GM19025 (cell line): ENCODE measurements around the gene DAND5.
A peak's percentile ranks its signal among the peaks of the same experiment; 100 is the strongest.
"Not testable (repeated sequence)": the region's sequence is repeated elsewhere in the genome, so short reads cannot be mapped to it uniquely, and the experiment has no call there.

Experiments used
- ATAC-seq: cut with Tn5 transposase; IDR thresholded peaks from one replicate; pipeline ENCODE4 v1.9.1; 2021; ENCODE audit warnings: mild to moderate bottlenecking, low read depth, moderate library complexity; ENCODE audit not compliant: unreplicated experiment

The DAND5 gene

DNA sequence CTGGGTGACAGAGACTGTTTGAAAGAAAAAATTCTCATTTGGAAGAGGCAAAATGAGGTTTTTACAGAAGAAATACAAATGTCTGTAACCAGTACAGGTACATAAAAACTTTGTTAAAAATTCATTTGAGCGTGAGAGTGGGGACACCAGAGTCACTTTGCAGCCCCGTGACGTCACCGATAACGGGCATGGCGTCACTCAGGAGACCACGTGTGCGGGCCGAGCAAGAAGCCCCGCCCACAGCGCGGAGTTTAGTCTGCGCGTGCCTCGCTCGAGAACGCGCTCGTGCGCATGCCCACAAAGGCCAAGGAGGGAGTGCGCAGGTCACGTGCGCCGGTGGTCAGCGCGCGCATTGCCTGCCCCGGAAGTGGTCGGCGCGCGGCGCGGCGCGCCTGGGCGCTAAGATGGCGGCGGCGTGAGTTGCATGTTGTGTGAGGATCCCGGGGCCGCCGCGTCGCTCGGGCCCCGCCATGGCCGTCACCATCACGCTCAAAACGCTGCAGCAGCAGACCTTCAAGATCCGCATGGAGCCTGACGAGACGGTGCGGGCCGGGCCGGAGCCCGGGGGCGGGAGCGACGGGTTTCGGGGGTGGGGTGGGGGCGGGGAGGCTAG lies 23.8 kb upstream of the DAND5 start, which contains the start of gene RAD23A:
Gene RAD23A, plus strand, starts transcription at position 384 of the 613 bp plus-strand sequence. Its CDS starts 87 bp downstream, at position 471.
- ATAC-seq = peak; percentile 68

DNA sequence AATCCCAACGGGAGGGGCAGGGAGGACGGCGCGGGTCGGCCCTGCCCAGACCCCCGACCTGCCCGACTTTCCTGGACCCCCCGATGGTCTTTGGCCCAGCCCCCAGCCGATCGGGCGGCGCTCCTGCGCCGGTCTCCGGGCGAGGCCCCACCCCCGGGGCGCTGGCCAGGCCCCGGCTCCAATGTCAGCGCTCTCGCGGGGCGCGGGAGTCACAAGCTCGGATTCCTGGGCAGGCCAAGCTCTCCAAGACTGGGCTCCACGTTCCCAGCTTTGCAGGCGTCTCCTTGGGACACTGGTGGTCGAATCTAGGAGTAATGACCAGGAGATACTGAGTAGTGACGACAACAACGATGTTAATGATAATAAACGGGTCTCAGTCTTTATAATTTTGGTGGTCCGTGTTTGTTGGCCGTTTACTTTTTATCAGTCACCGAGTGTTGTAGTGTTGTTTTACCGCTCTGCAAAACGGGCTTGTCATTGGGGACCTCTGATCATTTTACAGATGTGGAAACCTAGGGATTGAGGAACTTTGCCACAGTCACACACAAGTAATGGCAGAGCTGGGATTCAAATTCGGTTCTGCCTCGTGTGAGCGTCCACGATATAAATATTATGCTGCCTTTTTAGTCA lies 23.2 kb upstream of the DAND5 start:
- peak; percentile 38 for ATAC-seq

DNA sequence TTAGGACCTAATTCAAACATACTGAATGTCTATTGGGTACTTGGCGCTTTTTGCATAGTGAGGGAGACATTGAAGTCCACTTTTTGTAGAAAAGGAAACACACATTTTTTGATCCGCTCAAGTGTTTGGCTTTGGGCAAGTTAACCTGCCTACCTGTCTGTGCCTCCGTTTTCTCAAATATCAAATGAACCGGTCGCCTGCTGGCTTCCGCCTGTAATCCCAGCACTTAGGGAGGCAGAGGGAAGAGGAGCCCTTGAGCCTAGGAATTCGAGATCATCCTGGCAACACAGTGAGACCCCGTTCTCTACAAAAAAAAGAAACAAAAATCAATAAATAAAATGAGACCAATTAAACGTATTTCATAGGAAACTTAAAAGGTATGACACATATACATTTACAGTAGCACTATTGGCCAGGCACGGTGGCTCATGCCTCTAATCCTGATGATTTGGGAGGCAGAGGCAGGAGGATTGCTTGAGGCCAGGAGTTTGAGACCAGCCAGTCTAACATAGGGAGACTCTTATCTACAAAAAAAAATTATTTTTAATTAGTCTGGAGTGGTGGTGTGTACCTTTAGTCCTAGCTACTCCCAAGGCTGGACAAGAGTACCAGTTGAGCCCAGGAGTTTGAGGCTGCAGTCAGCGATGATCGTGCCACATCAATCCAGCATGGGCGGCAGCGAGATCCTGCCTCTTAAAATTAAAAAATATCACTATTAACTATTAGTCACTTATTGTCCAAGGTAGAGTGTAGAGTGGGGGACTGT lies 22.5 kb upstream of the DAND5 start:
- no peak for ATAC-seq

DNA sequence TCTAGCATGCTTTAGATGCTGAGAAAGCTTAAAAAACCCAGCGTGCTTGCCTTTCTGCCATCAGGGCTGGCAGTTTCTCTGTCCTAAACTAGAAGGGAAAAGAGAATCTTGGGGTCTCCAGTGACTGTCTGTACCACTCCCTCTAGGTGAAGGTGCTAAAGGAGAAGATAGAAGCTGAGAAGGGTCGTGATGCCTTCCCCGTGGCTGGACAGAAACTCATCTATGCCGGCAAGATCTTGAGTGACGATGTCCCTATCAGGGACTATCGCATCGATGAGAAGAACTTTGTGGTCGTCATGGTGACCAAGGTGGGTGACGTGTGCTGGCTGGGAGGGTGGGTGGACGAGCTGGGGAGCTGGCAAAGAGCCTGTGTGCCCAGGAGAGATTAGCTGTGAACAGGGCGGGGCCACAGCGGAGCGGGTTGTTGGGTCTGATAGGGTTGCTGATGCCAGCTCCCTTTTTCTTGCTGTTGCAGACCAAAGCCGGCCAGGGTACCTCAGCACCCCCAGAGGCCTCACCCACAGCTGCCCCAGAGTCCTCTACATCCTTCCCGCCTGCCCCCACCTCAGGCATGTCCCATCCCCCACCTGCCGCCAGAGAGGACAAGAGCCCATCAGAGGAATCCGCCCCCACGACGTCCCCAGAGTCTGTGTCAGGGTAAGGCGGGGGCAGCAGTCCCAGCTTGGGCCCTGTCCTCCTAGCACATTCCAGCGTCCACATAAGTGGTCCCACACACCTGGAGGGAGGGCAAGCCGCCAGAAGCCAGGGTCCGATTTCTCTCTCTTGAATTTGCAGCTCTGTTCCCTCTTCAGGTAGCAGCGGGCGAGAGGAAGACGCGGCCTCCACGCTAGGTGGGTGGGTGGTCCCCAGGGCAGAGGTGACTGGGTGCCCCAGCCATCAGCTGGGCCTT lies 21.4 kb upstream of the DAND5 start:
- ATAC-seq = no peak

DNA sequence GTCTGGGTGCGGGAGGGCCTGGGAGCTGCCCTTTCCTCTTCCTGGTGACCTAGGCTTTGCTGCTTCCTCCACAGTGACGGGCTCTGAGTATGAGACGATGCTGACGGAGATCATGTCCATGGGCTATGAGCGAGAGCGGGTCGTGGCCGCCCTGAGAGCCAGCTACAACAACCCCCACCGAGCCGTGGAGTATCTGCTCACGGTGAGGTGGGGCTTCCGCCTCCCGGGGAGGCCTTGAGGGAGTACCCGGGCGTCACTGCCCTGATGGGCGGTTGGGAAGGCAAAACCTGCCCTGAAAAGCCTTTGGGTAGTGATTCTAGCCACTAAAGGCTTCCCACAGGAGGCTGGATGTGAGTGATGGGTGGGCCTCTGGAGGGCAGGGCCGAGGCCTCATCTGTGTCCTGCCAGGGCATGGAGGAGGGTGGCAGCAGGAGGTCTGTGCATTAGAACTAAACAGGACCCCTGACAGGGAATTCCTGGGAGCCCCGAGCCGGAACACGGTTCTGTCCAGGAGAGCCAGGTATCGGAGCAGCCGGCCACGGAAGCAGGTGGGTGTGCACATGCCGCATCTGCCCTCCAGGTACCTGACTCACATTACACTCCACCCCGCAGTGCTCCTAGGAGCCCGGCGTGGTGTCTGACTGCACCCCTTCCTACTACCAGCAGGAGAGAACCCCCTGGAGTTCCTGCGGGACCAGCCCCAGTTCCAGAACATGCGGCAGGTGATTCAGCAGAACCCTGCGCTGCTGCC lies 20.6 kb upstream of the DAND5 start:
- no peak for ATAC-seq

DNA sequence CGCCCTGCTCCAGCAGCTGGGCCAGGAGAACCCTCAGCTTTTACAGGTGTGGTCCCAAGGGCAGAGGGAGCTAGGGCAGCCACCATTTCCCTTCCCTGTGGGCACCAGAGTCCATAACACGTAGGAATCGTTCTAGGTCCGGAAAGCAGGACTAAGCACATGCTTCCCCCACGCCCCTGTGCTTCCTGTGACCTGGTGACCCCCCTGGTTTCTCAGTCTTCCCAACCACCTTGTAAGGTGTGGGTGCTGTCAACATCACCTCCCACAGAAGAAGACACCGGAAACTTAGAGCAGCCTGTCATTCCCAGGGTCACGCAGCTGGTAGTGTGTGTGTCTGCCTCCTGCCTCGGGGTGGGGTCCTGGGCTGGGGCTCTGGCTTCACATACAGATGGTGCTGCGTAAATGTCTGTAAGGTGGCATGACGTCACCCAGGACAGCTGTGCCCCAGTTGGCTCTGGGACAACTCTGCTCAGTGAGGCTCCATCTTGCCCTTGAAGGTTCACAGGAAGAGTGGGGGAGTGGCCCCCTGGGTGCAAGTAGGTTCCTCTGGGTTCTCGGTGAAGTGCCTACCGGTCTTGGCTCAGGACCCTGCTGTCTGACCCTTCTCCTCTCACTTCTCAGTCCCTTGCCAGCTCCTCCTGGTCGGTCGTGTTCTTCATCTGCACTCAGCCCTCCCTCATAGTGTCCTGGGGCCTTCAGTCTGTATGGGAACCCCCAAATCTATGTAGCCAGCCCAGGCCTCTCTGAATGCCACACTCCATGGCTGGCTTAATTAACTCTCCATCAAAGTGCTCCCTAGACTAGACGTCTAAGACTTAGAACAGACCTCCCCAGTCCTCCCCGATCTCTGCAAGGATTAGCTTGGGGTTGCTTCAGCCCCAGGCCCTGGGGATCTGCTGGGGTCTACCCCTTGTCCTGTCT lies 19.8 kb upstream of the DAND5 start:
- no peak for ATAC-seq

DNA sequence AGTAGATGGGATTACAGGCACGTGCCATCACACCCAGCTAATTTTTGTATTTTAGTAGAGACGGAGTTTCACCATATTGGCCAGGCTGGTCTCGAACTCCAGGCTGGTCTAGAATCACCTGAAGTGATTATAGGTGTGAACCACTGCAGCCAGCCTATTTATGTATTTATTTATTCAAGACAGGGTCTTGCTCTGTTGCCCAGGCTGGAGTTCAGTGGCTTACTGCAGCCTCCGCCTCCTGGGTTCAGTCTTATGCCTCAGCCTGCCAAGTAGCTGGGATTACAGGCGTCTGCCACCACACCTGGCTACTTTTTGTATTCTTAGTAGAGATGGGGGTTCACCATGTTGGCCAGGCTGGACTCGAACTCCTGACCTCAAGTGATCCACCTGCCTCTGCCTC lies 17.3 kb upstream of the DAND5 start:
- ATAC-seq = not testable (repeated sequence)

DNA sequence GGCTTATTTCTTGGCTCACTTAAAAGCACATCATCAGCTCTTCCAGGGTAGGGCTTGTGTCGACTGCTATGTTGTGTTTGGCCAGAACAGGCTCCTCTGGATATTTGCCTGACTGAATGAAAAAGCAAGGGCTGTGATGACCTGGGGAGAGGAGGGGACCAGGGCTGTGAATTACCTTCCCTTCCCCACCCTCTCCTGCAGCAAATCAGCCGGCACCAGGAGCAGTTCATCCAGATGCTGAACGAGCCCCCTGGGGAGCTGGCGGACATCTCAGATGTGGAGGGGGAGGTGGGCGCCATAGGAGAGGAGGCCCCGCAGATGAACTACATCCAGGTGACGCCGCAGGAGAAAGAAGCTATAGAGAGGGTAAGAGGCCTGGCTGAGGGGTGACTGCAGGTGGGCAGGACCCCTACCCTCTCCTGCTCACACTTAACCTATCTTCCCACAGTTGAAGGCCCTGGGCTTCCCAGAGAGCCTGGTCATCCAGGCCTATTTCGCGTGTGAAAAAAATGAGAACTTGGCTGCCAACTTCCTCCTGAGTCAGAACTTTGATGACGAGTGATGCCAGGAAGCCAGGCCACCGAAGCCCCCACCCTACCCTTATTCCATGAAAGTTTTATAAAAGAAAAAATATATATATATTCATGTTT lies 16.8 kb upstream of the DAND5 start:
- ATAC-seq = no peak

DNA sequence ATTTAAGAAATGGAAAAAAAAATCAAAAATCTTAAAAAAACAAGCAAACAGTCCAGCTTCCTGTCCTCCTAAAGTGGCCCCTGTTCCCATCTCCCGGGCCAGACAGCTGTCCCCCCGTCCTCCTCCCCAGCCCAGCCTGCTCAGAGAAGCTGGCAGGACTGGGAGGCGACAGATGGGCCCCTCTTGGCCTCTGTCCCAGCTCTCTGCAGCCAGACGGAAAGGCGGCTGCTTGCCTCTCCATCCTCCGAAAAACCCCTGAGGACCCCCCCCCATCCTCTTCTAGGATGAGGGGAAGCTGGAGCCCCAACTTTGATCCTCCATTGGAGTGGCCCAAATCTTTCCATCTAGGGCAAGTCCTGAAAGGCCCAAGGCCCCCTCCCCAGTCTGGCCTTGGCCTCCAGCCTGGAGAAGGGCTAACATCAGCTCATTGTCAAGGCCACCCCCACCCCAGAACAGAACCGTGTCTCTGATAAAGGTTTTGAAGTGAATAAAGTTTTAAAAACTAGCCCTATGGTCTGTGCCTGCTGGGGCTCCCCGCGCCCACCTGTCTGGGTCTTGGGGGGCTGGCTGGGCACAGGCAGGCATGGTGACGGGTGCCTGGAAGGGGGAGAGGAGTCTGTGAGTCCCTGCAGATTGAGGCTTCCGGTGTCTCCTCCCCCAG lies 16.1 kb upstream of the DAND5 start:
- ATAC-seq = no peak

DNA sequence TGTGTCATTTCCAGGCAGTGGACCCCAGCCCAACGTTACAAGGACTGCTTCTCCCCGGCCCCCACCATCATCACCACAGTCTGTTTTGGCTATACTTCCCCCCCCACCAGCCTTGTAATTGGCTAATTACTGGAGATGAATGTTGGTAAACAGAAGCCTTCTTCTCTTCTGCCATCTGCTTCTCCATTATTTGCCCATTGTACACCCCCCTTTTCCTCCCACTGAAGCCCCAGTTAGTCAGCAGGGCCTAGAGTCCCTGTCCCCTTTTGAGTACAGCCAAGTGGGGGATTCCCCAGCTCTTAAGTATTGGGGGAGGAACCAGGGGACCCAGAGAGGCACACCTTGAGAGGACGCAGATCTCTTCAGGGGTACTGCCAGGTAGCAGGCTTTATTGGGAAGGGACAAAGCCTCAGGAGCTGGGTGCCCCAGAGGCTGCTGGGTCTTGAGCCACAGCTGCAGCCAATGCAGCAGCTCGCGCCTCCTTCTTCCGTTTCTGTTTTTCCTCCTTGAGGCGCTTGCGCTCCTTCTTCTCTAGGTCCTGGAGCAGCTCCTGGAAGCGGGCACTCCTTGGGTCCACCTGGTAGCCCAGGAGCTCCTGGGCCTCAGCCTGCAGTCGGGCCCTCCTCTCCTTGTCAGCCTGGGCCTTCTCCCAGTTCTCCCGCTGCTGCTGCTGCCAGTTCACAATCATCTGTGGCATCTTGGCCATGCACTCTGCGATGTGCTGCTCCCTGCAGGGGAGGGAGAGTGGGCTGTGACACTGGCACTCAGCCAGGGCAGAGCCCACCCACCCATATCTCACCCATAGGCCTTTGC lies 15.4 kb upstream of the DAND5 start:
- no peak for ATAC-seq

DNA sequence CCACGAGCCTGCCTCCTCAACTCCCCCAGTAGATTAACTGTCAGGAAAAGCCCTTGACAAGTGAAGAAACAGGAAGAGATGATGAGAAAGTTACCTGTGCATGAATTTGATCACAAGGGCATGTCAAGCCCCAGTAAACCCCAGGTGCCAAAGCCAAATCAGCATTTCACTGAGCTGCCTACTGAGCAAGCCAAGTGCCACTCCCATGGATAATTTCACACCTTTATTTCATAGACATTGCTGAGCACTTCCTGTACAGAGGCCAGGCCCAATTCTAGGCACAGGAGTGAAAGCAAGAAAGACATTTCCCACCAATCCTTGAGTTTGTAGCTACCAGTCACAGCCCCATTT lies 14.8 kb upstream of the DAND5 start:
- no peak for ATAC-seq

DNA sequence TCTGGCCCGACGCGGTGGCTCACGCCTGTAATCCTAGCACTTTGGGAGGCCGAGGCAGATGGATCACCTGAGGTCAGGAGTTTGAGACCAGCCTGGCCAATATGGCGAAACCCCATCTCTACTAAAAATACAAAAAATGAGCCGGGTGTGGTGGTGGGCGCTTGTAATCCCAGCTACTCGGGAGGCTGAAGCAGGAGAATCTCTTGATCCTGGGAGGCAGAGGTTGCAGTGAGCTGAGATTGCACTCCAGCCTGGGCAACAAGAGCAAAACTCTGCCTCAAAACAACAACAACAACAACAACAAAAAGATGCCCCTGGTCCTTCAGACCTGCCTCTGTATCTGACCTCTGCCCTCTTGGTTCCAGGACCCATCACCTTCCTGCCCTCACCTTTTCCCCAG lies 13.8 kb upstream of the DAND5 start:
- not testable (repeated sequence) for ATAC-seq

DNA sequence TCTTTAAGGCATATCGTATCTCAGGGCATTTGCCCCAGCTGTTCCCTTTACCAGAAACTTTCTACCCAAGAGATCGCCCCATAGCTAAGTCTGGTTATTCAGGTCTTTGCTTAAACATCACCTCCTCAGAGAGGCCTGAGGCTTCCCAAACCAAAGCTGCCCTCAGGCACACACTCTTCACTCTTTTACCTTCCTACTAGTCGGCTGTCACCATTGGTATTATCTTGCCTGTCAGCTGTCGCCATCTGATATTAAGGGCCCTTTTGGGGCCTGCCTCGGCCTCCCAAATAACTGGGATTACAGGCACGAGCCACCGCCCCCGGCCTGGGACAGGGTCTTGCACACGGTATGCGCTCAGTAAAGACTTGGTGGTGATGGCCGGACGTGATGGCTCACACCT lies 13.4 kb upstream of the DAND5 start:
- no peak for ATAC-seq

DNA sequence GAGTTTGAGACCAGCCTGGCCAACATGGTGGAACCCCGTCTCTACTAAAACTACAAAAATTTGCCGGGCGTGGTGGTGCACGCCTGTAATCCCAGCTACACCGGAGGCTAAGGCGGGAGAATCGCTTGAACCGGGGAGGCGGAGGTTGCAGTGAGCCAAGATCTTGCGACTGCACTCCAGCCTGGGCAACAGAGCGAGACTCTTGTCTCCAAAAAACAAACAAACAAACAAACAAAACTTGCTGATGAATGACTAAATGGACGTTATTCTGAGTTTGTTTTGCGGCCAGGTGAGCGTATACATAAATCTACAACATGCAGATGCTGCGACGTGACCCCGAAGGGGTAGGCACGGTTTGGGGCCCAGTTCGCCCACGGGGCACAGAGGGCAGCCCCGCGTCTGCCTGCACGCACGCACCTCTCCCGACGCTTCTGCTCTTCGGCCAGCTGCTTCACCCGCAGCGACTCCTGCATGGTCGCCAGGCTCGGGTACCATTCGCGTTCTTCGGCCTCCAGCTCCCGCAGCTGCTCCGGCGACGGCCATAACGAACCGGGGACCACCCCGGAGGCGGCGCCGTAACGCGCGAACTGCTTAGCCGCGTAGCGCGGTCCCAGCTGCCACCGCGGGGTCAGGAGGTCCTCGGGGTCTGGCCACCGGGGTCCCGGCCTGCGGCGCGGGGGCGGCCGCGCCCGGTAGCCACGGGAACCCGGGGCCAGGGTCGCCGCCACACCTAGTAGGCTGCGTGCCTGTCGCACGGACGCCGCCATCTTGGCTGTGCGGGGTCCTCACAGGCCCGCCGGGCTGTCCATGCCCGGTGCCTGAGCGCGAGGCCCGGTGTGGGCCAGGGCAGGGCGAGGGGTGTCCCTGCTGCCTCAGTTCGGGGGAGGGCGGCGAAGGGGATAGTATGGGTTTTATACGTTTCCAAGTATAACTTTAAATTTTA lies 12.7 kb upstream of the DAND5 start, which contains the start of gene GADD45GIP1:
Gene GADD45GIP1, minus strand, starts transcription at position 778 of the 943 bp plus-strand sequence. Its CDS starts 11 bp downstream, at position 767.
- ATAC-seq = peak; percentile 73

DNA sequence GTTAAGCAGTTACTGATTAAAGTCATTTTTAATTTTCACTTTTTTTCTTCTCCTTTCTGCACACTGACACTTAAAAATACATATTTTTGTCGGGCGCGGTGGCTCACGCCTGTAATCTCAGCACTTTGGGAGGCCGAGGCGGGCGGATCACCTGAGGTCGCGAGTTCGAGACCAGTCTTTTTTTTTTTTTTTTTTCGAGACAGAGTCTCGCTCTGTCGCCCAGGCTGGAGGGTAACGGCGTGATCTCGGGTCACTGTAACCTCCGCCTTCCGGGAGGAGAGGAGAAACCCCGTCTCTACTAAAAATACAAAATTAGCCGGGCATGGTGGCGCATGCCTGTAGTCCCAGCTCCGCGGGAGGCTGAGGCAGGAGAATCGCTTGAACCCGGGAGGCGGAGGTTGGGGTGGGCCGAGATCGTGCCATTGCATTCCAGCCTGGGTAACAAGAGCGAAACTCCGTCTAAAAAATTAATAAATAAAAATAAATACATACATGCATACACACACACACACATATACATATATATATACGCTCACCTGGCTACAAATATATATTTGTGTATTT lies 11.9 kb upstream of the DAND5 start:
- ATAC-seq = not testable (repeated sequence)

DNA sequence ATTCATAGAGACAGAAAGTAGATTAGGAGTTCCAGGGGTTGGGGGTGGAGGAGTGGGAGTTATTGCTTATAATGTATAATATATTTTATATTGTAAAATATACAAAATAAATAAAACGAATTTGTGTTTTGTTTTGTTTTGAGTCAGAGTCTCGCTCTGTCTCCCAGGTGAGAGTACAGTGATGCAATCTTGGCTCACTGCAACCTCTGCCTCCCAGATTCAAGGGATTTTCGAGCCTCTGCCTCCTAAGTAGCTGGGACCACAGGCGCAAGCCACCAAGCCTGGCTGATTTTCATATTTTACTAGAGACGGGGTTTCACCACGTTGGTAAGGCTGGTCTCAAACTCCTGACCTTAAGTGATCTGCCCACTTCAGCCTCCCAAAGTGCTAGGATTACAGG lies 9.9 kb upstream of the DAND5 start:
- no peak for ATAC-seq
